ENCODE data around the gene MPP2.

- TF ChIP-seq CTCF (tag by site-specific recombination; IDR thresholded peaks at IDR 0.05), result no peak
- no peak for TF ChIP-seq PRDM4 (tag by site-specific recombination; IDR thresholded peaks at IDR 0.05)
- no peak for TF ChIP-seq ZNF274 (IDR thresholded peaks at IDR 0.05; ENCODE audit: low read length)
- peak; percentile 36; the same call in 1 of the 2 replicates for TF ChIP-seq ZNF274 (tag by site-specific recombination; IDR thresholded peaks at IDR 0.05; ENCODE audit: borderline replicate concordance)
- TF ChIP-seq ZBTB44 (tag by site-specific recombination; IDR thresholded peaks at IDR 0.05), result no peak
- no peak for TF ChIP-seq ZNF211 (tag by site-specific recombination; IDR thresholded peaks at IDR 0.05; ENCODE audit: low read depth)
- no peak for TF ChIP-seq PRDM10 (tag by site-specific recombination; IDR thresholded peaks at IDR 0.05)
- TF ChIP-seq ZNF138 (tag by site-specific recombination; IDR thresholded peaks at IDR 0.05; ENCODE audit: borderline replicate concordance), result no peak
- TF ChIP-seq ZNF37A (tag by site-specific recombination; IDR thresholded peaks at IDR 0.05), result no peak
- no peak for TF ChIP-seq ZNF202 (tag by site-specific recombination; IDR thresholded peaks at IDR 0.05; ENCODE audit: borderline replicate concordance)
- no peak for TF ChIP-seq ZNF580 (tag by site-specific recombination; IDR thresholded peaks at IDR 0.05)
- no peak for TF ChIP-seq ZNF510 (tag by site-specific recombination; IDR thresholded peaks at IDR 0.05; ENCODE audit: insufficient replicate concordance)
- no peak for TF ChIP-seq ATF2 (tag by site-specific recombination; IDR thresholded peaks at IDR 0.05; ENCODE audit: low read depth)
Observed at GRCh38 chr17:43912635-43913304, 5.4 kb upstream of the MPP2 start.
